SU-DHL-6 (cell line): ENCODE measurements around the gene BCAS3.

Source experiments
- H2AFZ ChIP-seq: fragments of 200-600 bp; sonication (generic); 2 replicates; pipeline ENCODE4 v1.6.1; 2014; ENCODE audit warnings: low read depth, mild to moderate bottlenecking, moderate library complexity, mixed read lengths, antibody characterized with exemption, low read length; ENCODE audit not compliant: severe bottlenecking
- H3F3A ChIP-seq: fragments of 200-600 bp; shearing (Covaris generic); 2 replicates; pipeline ENCODE4 v1.6.0; 2016; ENCODE audit warnings: antibody characterized with exemption, mild to moderate bottlenecking; ENCODE audit not compliant: insufficient read depth
- H3K27ac ChIP-seq: fragments of 200-600 bp; sonication (generic); 2 replicates; pipeline ENCODE4 v1.5.1; 2016; ENCODE audit warnings: low read depth, mild to moderate bottlenecking, low read length, moderate library complexity, mixed read lengths
- H3K27me3 ChIP-seq: fragments of 200-600 bp; sonication (generic), shearing (Covaris generic); 2 replicates; pipeline ENCODE4 v1.6.0; 2014; ENCODE audit warnings: mild to moderate bottlenecking, low read length
- H3K36me3 ChIP-seq: fragments of 200-600 bp; sonication (generic); 2 replicates; pipeline ENCODE4 v1.6.1; 2014; ENCODE audit warnings: mild to moderate bottlenecking, low read length, mixed read lengths
- H3K4me2 ChIP-seq: fragments of 300-600, 200-600 bp; shearing (Covaris generic), sonication (generic); 2 replicates; pipeline ENCODE4 v1.6.0; 2014; ENCODE audit warnings: low read length, low read depth, mild to moderate bottlenecking; ENCODE audit not compliant: poor library complexity, severe bottlenecking
- H3K4me3 ChIP-seq: fragments of 200-600 bp; sonication (generic); 2 replicates; pipeline ENCODE4 v1.5.1; 2014; ENCODE audit warnings: antibody characterized with exemption, low read length, mild to moderate bottlenecking, mixed read lengths; ENCODE audit not compliant: insufficient read depth, poor library complexity, severe bottlenecking
- H3K79me2 ChIP-seq: fragments of 200-600 bp; sonication (generic); 2 replicates; pipeline ENCODE4 v1.6.1; 2014; ENCODE audit warnings: mild to moderate bottlenecking, low read length, moderate library complexity; ENCODE audit not compliant: insufficient read depth
- H3K9ac ChIP-seq: fragments of 200-600 bp; sonication (generic); 2 replicates; pipeline ENCODE4 v1.7.0; 2014; ENCODE audit warnings: mild to moderate bottlenecking, low read length
- H3K9me2 ChIP-seq: fragments of 200-600 bp; sonication (generic); replicated peaks from 2 replicates; pipeline ENCODE4 v1.6.1; 2014; ENCODE audit warnings: low read length; ENCODE audit not compliant: insufficient read depth
- H3K9me3 ChIP-seq: fragments of 200-600 bp; sonication (generic); 2 replicates; pipeline ENCODE4 v1.6.1; 2014; ENCODE audit warnings: low read length, mixed read lengths; ENCODE audit not compliant: insufficient read depth
- H4K20me1 ChIP-seq: fragments of 200-600 bp; sonication (generic); 2 replicates; pipeline ENCODE4 v1.6.1; 2014; ENCODE audit warnings: low read depth, mild to moderate bottlenecking, antibody characterized with exemption, low read length, moderate library complexity, mixed read lengths
- EZH2phosphoT487 ChIP-seq: fragments of 200-600 bp; sonication (generic), shearing (Covaris generic); conservative IDR thresholded peaks from 2 replicates; pipeline ENCODE4 v1.6.1; 2018; ENCODE audit warnings: mild to moderate bottlenecking, antibody characterized with exemption, low read length, moderate library complexity, mixed read lengths
- TF ChIP-seq, protein P1 (sequence below): fragments of 200-600 bp; sonication (generic); IDR thresholded peaks from one replicate; pipeline ENCODE4 v1.5.1; 2017; ENCODE audit warnings: antibody characterized with exemption, mild to moderate bottlenecking, low read length, moderate library complexity; ENCODE audit not compliant: insufficient read depth, poor library complexity, severe bottlenecking

The BCAS3 gene

DNA sequence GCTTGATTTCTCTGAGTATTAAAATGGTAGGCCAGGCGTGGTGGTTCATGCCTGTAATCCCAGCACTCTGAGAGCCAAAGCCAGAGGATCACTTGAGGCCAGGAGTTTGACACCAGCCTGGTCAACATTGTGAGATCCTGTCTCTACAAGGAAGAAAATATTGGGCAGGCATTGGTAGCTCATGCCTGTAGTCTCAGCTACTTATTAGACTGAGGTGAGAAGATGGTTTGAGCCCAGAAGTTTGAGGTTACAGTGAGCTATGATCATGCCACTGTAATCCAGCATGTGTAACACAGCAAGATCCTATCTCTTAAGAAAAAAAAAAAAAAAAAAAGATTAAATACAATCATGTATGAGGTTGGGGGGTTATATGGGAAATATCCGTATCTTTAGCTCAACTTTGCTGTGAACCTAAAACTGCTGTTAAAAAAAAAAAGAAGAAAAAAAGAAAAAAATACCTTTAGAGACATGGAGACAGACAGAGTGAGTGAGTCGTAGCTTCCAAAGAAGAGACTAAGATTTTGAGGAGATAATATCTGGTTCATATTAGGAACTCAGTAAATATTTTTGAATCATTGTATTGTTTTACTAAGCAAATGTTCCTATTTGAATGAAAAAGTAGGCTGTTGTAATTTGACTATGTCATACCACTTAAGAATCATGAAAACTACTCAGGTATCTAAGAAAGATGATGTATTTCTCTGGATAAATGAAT, 396.3 kb downstream of the BCAS3 start:
- Histone ChIP-seq H3F3A (no peaks in the 10 kb centered on the region), H3K27me3 (no peaks in the 10 kb centered on the region), H3K4me3 (no peak overlapping the region), H3K27ac (no peak overlapping the region), H2AFZ (no peak overlapping the region), H3K9me2 (no peaks in the 10 kb centered on the region), H3K9ac (no peak overlapping the region), H3K9me3 (no peaks in the 10 kb centered on the region), H3K79me2 (no peaks in the 10 kb centered on the region), H3K36me3 (no peaks in the 10 kb centered on the region), H4K20me1 (no peaks in the 10 kb centered on the region), H3K4me2 (no peak overlapping the region)
- TF ChIP-seq EZH2phosphoT487, result no peak
- TF ChIP-seq, protein P1, sequence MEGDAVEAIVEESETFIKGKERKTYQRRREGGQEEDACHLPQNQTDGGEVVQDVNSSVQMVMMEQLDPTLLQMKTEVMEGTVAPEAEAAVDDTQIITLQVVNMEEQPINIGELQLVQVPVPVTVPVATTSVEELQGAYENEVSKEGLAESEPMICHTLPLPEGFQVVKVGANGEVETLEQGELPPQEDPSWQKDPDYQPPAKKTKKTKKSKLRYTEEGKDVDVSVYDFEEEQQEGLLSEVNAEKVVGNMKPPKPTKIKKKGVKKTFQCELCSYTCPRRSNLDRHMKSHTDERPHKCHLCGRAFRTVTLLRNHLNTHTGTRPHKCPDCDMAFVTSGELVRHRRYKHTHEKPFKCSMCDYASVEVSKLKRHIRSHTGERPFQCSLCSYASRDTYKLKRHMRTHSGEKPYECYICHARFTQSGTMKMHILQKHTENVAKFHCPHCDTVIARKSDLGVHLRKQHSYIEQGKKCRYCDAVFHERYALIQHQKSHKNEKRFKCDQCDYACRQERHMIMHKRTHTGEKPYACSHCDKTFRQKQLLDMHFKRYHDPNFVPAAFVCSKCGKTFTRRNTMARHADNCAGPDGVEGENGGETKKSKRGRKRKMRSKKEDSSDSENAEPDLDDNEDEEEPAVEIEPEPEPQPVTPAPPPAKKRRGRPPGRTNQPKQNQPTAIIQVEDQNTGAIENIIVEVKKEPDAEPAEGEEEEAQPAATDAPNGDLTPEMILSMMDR, result no peak

DNA sequence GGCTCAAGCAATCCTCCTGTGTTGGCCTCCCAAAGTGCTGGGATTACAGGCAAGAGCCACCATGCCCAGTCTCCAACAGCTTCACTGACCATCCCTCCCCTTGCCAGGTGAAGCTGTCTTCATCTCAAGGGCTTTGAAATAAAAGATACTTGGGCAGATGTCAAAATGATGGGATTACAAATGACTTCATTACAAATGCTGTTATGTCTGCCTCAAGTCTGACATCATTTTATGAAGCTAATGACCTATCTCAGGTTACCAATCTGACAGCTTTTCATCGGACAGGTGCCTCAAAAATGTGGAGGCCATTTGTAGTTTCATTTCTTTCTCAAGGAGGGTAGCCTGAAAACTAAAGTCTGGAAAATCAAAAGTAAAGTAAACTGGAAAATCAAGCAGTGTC, 398.3 kb downstream of the BCAS3 start:
- H2AFZ ChIP-seq, result no peak overlapping the region
- H3K9me3 ChIP-seq, result no peaks in the 10 kb centered on the region

DNA sequence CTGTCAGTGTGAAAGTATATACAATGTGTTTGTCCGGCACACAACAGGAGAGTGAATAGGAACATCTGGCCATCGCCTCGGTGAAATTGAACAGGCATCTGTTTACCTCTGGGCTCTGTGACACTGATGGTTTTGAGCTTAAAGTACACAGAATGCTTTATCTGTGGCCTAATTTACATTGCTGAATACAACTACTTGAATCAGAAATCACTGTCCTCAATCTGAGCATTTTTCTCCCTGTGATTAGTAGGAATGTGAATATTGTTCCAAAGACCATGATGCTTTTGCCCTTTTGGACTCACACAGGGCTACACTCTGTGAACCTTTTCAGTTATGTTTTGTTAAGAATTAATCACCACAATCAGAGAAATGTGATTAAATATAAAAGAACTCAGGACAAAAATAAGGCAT, 399.0 kb downstream of the BCAS3 start:
- no peak for TF ChIP-seq EZH2phosphoT487
- Histone ChIP-seq H3K36me3 (no peaks in the 10 kb centered on the region), H3K27ac (no peak overlapping the region), H3K4me3 (no peak overlapping the region), H3K27me3 (no peaks in the 10 kb centered on the region), H3F3A (no peaks in the 10 kb centered on the region), H3K9ac (no peak overlapping the region), H3K79me2 (no peaks in the 10 kb centered on the region), H4K20me1 (no peaks in the 10 kb centered on the region), H3K9me2 (no peaks in the 10 kb centered on the region), H3K9me3 (no peaks in the 10 kb centered on the region), H2AFZ (no peak overlapping the region), H3K4me2 (no peak overlapping the region)

More for the DNA sequence above, 398.3 kb downstream of the BCAS3 start:
- no peak overlapping the region for H3K9ac ChIP-seq
- no peak for TF ChIP-seq EZH2phosphoT487
- TF ChIP-seq, protein P1, result no peak
- no peaks in the 10 kb centered on the region for H3K27me3 ChIP-seq
- H3K9me2 ChIP-seq, result no peaks in the 10 kb centered on the region
- H3K4me3 ChIP-seq, result no peak overlapping the region
- H3K36me3 ChIP-seq, result no peaks in the 10 kb centered on the region
- H3K79me2 ChIP-seq, result no peaks in the 10 kb centered on the region
- no peaks in the 10 kb centered on the region for H4K20me1 ChIP-seq
- no peak overlapping the region for H3K4me2 ChIP-seq
- H3K27ac ChIP-seq, result no peak overlapping the region
- H3F3A ChIP-seq, result no peaks in the 10 kb centered on the region

DNA sequence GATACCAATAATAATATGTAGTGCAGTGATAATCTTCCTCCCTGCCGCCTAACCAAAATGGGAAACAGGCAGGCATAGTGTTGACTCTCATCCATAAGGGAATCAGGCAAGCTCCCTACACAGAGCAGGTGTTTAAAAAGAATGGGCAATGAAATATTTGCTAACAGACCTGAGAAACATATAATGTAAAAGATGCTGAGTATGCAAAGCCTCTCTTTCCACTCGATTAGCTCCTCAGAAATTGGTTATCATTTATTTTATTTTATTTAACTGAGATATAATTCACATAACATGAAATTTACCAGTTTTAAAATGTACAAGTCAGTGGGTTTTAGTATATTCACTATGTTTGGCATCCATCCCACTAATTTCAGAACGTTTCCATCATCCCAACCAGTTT, 404.3 kb downstream of the BCAS3 start:
- Histone ChIP-seq H3F3A (no peaks in the 10 kb centered on the region), H3K9me2 (no peaks in the 10 kb centered on the region)

More for the DNA sequence above, 404.3 kb downstream of the BCAS3 start:
- Histone ChIP-seq H3K4me2 (no peak overlapping the region), H3K27me3 (no peaks in the 10 kb centered on the region), H3K79me2 (no peaks in the 10 kb centered on the region), H2AFZ (no peak overlapping the region), H3K9ac (no peak overlapping the region), H3K36me3 (no peaks in the 10 kb centered on the region), H4K20me1 (no peaks in the 10 kb centered on the region), H3K9me3 (no peaks in the 10 kb centered on the region), H3K27ac (no peak overlapping the region), H3K4me3 (no peak overlapping the region)
- TF ChIP-seq, protein P1, result no peak
- no peak for TF ChIP-seq EZH2phosphoT487
